A673 (cell line): Measurements from ENCODE around the gene HNRNPDL.

ENCODE experiments used
- CTCF ChIP-seq: fragments of 300-800, 200-600 bp; sonication (generic); conservative IDR thresholded peaks from 2 replicates; pipeline ENCODE4 v1.5.1; 2017; ENCODE audit warnings: low read depth, mild to moderate bottlenecking, antibody characterized with exemption, low read length, moderate library complexity, mixed read lengths
- EZH2 ChIP-seq: fragments of 200-600 bp; sonication (generic); IDR thresholded peaks from 2 replicates; pipeline ENCODE4 v1.6.1; 2017; ENCODE audit warnings: borderline replicate concordance, low read depth, mild to moderate bottlenecking, mixed read lengths, antibody characterized with exemption, low read length; ENCODE audit not compliant: poor library complexity, severe bottlenecking

GRCh38 chr4:82432596-82432995 is 2.3 kb upstream of the HNRNPDL start:
- TF ChIP-seq CTCF = no peak
- TF ChIP-seq EZH2 = no peak
